Erythroblast (primary cell): ENCODE results near the gene TBC1D23.

Source experiments
- GATA1 ChIP-seq: IDR thresholded peaks from 2 replicates; pipeline ENCODE4 v1.6.1; 2011; ENCODE audit warnings: low read depth, mild to moderate bottlenecking, control low read depth, low read length, moderate library complexity
- POLR2A ChIP-seq: IDR thresholded peaks from 2 replicates; pipeline ENCODE4 v1.6.1; 2011; ENCODE audit warnings: mild to moderate bottlenecking, low read length

GRCh38 chr3:100252001-100252400, 8.8 kb upstream of the TBC1D23 start:
- no peak for TF ChIP-seq POLR2A
- TF ChIP-seq GATA1: no peak
